ENCODE measurements around the gene RNF130. TPM values are rescaled to one million over a fixed set of nuclear protein-coding genes. Genes with fewer than 3 reads are reported as not detected.

Gene RNF130
- total and polyA plus RNA-seq, 2 of the 13 experiments (the other 11 are each of a cell fraction or from before 2014, with no cell fraction given), result 28.2 to 28.3 TPM

DNA sequence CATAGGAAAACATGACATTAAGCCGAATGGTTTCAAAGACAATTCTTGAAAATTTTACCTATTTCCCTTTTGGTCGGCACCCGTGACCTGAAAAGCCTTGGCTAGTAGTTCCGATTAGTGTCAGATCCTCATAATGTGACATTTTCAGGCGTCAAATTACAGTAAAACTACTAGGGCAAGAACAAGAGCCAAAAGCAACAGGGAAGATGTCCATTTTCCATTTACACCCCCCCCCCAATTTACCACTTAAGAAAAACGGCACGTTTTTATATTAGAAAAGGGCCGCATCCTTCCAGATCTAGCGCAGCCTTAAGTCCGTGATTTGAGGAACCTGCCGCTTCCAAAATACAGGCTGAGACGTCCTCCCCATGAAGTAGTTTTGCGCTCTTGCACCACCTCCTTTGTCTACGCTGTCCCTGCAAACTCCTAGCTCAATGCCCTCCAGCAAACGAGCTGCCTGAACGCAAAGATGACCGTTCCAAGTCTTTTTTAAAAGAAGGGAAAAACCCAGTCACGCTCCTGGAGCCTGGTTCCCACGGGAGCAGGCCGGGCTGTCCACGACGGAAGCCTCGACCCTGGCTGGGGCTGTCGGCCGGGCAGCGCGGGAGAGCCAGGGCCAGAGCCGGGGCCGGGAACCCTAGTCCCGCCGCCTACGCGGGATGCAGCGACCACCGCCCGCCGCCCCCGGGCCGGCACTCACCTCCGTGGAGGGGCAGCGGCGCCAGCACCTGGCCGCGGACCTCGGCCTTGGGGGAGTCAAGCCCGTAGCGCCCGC lies 616 bp downstream of the RNF130 start (continued):
- no peak for TF ChIP-seq PAXIP1 (CRISPR knock-in tag; conservative IDR thresholded peaks at IDR 0.05)
- TF ChIP-seq, protein P1, sequence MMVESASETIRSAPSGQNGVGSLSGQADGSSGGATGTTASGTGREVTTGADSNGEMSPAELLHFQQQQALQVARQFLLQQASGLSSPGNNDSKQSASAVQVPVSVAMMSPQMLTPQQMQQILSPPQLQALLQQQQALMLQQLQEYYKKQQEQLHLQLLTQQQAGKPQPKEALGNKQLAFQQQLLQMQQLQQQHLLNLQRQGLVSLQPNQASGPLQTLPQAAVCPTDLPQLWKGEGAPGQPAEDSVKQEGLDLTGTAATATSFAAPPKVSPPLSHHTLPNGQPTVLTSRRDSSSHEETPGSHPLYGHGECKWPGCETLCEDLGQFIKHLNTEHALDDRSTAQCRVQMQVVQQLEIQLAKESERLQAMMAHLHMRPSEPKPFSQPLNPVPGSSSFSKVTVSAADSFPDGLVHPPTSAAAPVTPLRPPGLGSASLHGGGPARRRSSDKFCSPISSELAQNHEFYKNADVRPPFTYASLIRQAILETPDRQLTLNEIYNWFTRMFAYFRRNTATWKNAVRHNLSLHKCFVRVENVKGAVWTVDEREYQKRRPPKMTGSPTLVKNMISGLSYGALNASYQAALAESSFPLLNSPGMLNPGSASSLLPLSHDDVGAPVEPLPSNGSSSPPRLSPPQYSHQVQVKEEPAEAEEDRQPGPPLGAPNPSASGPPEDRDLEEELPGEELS (CRISPR knock-in tag; IDR thresholded peaks at IDR 0.05), result no peak
- no peak for TF ChIP-seq REST (IDR thresholded peaks at IDR 0.05; ENCODE audit: borderline replicate concordance in 1 of 2, low read depth in 1 of 2, low read length in 2 of 2)
- TF ChIP-seq ZNF17 (CRISPR knock-in tag; IDR thresholded peaks at IDR 0.05), result no peak
- no peak for TF ChIP-seq RFXAP (CRISPR knock-in tag; IDR thresholded peaks at IDR 0.05; ENCODE audit: borderline replicate concordance)
- no peak for TF ChIP-seq ZNF749 (CRISPR knock-in tag; IDR thresholded peaks at IDR 0.05; ENCODE audit: borderline replicate concordance)
- no peak for TF ChIP-seq ZBTB25 (CRISPR knock-in tag; IDR thresholded peaks at IDR 0.05)
- TF ChIP-seq ZNF383 (CRISPR knock-in tag; IDR thresholded peaks at IDR 0.05; ENCODE audit: borderline replicate concordance), result no peak
- TF ChIP-seq ARNTL (CRISPR knock-in tag; IDR thresholded peaks at IDR 0.05), result no peak
- TF ChIP-seq TFDP1 (CRISPR knock-in tag; IDR thresholded peaks at IDR 0.05; ENCODE audit: borderline replicate concordance), result 0 out of 2 replicates have a peak, but pooled peaks have one; percentile 12
- TF ChIP-seq ISX (CRISPR knock-in tag; conservative IDR thresholded peaks at IDR 0.05), result no peak
- TF ChIP-seq IKZF1 (IDR thresholded peaks at IDR 0.05), result no peak
- TF ChIP-seq ZNF672 (CRISPR knock-in tag; IDR thresholded peaks at IDR 0.05), result no peak
- TF ChIP-seq DNMT1 (CRISPR knock-in tag; IDR thresholded peaks at IDR 0.05), result no peak
- TF ChIP-seq RARG (CRISPR knock-in tag; IDR thresholded peaks at IDR 0.05; ENCODE audit: low read depth), result no peak
- no peak for TF ChIP-seq ZBTB3 (CRISPR knock-in tag; IDR thresholded peaks at IDR 0.05; ENCODE audit: borderline replicate concordance, low read depth)
- no peak for TF ChIP-seq ISL2 (CRISPR knock-in tag; IDR thresholded peaks at IDR 0.05)
- TF ChIP-seq TBP (CRISPR knock-in tag; IDR thresholded peaks at IDR 0.05), result no peak
